OCI-LY1 (cell line): ENCODE results near the gene ADH6.

ENCODE experiments used
- H2AFZ ChIP-seq: fragments of 200-600 bp; sonication (generic), shearing (Covaris generic); 2 replicates; pipeline ENCODE4 v1.6.0; 2014; ENCODE audit warnings: antibody characterized with exemption, mild to moderate bottlenecking, low read length
- H3F3A ChIP-seq: fragments of 200-600 bp; sonication (generic), shearing (Covaris generic); 2 replicates; pipeline ENCODE4 v1.6.0; 2014; ENCODE audit warnings: mild to moderate bottlenecking, antibody characterized with exemption, low read length, moderate library complexity; ENCODE audit not compliant: insufficient read depth
- H3K27ac ChIP-seq: fragments of 200-600 bp; sonication (generic); 2 replicates; pipeline ENCODE4 v1.5.1; 2014; ENCODE audit warnings: low read length, mixed run types, mild to moderate bottlenecking, low read depth; ENCODE audit not compliant: poor library complexity, severe bottlenecking
- H3K27me3 ChIP-seq: fragments of 200-600 bp; sonication (generic); 2 replicates; pipeline ENCODE4 v1.6.0; 2014; ENCODE audit warnings: antibody characterized with exemption, mild to moderate bottlenecking, low read length, moderate library complexity; ENCODE audit not compliant: insufficient read depth
- H3K36me3 ChIP-seq: fragments of 200-600 bp; sonication (generic); 2 replicates; pipeline ENCODE4 v1.6.1; 2014; ENCODE audit warnings: mild to moderate bottlenecking, antibody characterized with exemption, low read length, moderate library complexity, mixed read lengths; ENCODE audit not compliant: insufficient read depth
- H3K4me1 ChIP-seq: fragments of 200-600 bp; sonication (generic); 2 replicates; pipeline ENCODE4 v1.5.1; 2014; ENCODE audit warnings: mild to moderate bottlenecking, low read length, moderate library complexity; ENCODE audit not compliant: insufficient read depth, severe bottlenecking
- H3K4me2 ChIP-seq: fragments of 200-600 bp; sonication (generic), shearing (Covaris generic); 2 replicates; pipeline ENCODE4 v1.6.1; 2014; ENCODE audit warnings: low read length
- H3K4me3 ChIP-seq: fragments of 200-600 bp; sonication (generic); 2 replicates; pipeline ENCODE4 v1.5.1; 2014; ENCODE audit warnings: low read length, low read depth, mild to moderate bottlenecking, mixed read lengths; ENCODE audit not compliant: poor library complexity, severe bottlenecking
- H3K79me2 ChIP-seq: fragments of 200-600 bp; shearing (Covaris generic); 2 replicates; pipeline ENCODE4 v1.6.1; 2016; ENCODE audit warnings: mixed run types, low read length, mixed read lengths; ENCODE audit not compliant: insufficient read depth
- H3K9ac ChIP-seq: fragments of 200-600 bp; sonication (generic), shearing (Covaris generic); 2 replicates; pipeline ENCODE4 v1.6.1; 2014; ENCODE audit warnings: mild to moderate bottlenecking, low read length, mixed read lengths
- H3K9me2 ChIP-seq: fragments of 200-600 bp; sonication (generic), shearing (Covaris generic); 2 replicates; pipeline ENCODE4 v1.6.1; 2014; ENCODE audit warnings: low read depth, mild to moderate bottlenecking, low read length, mixed read lengths
- H3K9me3 ChIP-seq: fragments of 200-600 bp; shearing (Covaris generic); 2 replicates; pipeline ENCODE4 v1.6.1; 2014; ENCODE audit warnings: low read length, mixed read lengths
- H4K20me1 ChIP-seq: fragments of 200-600 bp; sonication (generic), shearing (Covaris generic); 2 replicates; pipeline ENCODE4 v1.6.0; 2016; ENCODE audit warnings: mild to moderate bottlenecking, low read length; ENCODE audit not compliant: insufficient read depth
- EZH2 ChIP-seq: fragments of 200-600 bp; sonication (generic), shearing (Covaris generic); IDR thresholded peaks from 2 replicates; pipeline ENCODE4 v1.8.0; 2017; ENCODE audit warnings: borderline replicate concordance, mixed run types, mild to moderate bottlenecking, antibody characterized with exemption, low read length, moderate library complexity, mixed read lengths
- TF ChIP-seq, protein P1 (sequence below): fragments of 200-600 bp; sonication (generic), shearing (Covaris generic); IDR thresholded peaks from 2 replicates; pipeline ENCODE4 v1.5.1; 2017; ENCODE audit warnings: mild to moderate bottlenecking, antibody characterized with exemption, low read length, moderate library complexity, mixed read lengths

The ADH6 gene

DNA sequence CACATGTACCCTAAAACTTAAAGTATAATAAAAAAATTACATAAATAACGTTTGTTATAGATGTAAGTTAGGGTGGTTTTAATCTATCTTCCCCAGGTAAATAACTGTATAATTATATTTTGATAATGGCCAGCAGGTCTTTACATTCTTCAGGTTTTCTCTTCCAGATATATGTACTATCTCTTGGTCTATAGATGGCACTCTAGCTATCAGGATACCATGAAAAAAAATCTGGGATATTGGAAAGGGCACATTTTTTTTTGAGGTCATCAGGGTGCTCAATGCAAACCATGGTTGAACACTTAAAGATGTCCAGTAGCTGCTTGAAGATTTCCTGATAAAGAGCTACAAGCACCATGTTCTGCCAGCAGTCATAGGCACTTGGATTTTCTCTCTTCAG is 59.3 kb downstream of the ADH6 start:
- no peak overlapping the region for H3K9ac ChIP-seq
- no peak overlapping the region for H3K4me2 ChIP-seq
- H3K4me1 ChIP-seq, result no peaks in the 10 kb centered on the region
- no peaks in the 10 kb centered on the region for H4K20me1 ChIP-seq
- H3K9me3 ChIP-seq, result no peaks in the 10 kb centered on the region
- no peak overlapping the region for H2AFZ ChIP-seq
- H3F3A ChIP-seq, result no peaks in the 10 kb centered on the region
- TF ChIP-seq, protein P1, sequence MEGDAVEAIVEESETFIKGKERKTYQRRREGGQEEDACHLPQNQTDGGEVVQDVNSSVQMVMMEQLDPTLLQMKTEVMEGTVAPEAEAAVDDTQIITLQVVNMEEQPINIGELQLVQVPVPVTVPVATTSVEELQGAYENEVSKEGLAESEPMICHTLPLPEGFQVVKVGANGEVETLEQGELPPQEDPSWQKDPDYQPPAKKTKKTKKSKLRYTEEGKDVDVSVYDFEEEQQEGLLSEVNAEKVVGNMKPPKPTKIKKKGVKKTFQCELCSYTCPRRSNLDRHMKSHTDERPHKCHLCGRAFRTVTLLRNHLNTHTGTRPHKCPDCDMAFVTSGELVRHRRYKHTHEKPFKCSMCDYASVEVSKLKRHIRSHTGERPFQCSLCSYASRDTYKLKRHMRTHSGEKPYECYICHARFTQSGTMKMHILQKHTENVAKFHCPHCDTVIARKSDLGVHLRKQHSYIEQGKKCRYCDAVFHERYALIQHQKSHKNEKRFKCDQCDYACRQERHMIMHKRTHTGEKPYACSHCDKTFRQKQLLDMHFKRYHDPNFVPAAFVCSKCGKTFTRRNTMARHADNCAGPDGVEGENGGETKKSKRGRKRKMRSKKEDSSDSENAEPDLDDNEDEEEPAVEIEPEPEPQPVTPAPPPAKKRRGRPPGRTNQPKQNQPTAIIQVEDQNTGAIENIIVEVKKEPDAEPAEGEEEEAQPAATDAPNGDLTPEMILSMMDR, result no peak; the same call in 1 of the 2 replicates
- H3K27ac ChIP-seq, result no peak overlapping the region
- H3K27me3 ChIP-seq, result no peaks in the 10 kb centered on the region
- H3K79me2 ChIP-seq, result no peaks in the 10 kb centered on the region
- no peaks in the 10 kb centered on the region for H3K9me2 ChIP-seq
- H3K4me3 ChIP-seq, result no peak overlapping the region
- no peaks in the 10 kb centered on the region for H3K36me3 ChIP-seq

DNA sequence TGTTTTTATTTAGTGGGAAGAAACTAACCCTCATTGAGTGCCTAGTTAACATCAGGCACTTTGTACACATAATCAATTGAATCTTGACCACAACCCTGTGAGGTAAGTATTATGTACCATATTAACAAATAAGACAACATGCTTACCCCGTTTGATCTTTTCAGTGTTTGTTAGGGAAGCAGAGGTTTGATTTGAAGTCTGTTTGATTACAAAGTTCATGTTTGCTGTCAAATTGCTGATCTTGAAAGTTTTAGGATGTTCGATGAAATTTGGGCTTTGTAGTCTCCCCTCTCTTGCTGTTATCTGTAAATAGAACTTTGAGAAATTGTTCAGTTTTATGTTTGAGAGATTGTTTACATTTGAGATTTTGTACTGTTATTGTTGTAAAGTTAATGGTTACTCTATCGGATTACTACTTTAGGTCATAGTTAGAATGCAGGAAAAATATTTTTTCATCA is 61.5 kb downstream of the ADH6 start:
- Histone ChIP-seq H3K9ac (no peak overlapping the region), H3K4me2 (no peak overlapping the region), H3K36me3 (no peaks in the 10 kb centered on the region; the same call in 1 of the 2 replicates), H3K27ac (no peak overlapping the region), H3K4me1 (no peaks in the 10 kb centered on the region), H4K20me1 (no peaks in the 10 kb centered on the region), H3K4me3 (no peak overlapping the region), H3K27me3 (no peaks in the 10 kb centered on the region), H2AFZ (no peak overlapping the region), H3K9me3 (no peaks in the 10 kb centered on the region), H3K79me2 (no peaks in the 10 kb centered on the region), H3K9me2 (no peaks in the 10 kb centered on the region), H3F3A (no peaks in the 10 kb centered on the region)
- TF ChIP-seq EZH2, result no peak
- TF ChIP-seq, protein P1, result no peak

DNA sequence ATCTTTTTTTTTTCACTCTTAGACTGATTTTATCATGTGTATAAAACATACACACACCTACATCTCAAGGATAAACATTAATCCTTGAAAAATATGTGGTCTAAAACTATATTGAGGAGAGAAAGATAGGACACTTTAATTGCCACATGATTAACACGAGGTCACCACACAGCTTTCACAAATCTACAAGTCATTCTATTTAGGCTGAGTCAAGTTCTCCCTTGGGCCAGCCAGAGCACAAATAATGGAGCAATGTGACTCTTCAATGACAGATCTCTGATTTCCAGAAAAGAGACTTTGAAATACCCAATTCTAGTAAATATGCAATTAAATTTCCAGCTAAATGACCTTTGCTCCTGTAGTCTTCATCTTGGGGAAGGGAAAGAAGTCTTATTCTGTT is 62.1 kb downstream of the ADH6 start:
- H2AFZ ChIP-seq, result no peak overlapping the region
- H3K4me3 ChIP-seq, result no peak overlapping the region
- H3K27ac ChIP-seq, result no peak overlapping the region
- no peaks in the 10 kb centered on the region for H3K9me3 ChIP-seq
- no peaks in the 10 kb centered on the region for H3K9me2 ChIP-seq
- H3K36me3 ChIP-seq, result no peaks in the 10 kb centered on the region; the same call in 1 of the 2 replicates
- no peak overlapping the region for H3K4me2 ChIP-seq
- H3K9ac ChIP-seq, result no peak overlapping the region
- TF ChIP-seq EZH2, result no peak
- TF ChIP-seq, protein P1, result no peak
- no peaks in the 10 kb centered on the region for H4K20me1 ChIP-seq
- H3K4me1 ChIP-seq, result no peaks in the 10 kb centered on the region
- no peaks in the 10 kb centered on the region for H3F3A ChIP-seq
- no peaks in the 10 kb centered on the region for H3K27me3 ChIP-seq
- H3K79me2 ChIP-seq, result no peaks in the 10 kb centered on the region
